H1 (cell line): ENCODE measurements around the gene HYAL1. TPM values are rescaled to one million over a fixed set of nuclear protein-coding genes. Genes with fewer than 3 reads are reported as not detected.

ENCODE experiments used
- ATF3 ChIP-seq: IDR thresholded peaks from 2 replicates; pipeline ENCODE4 v1.6.1; 2011; ENCODE audit warnings: low read depth, mild to moderate bottlenecking, low read length; ENCODE audit not compliant: insufficient read depth
- BRCA1 ChIP-seq: IDR thresholded peaks from 2 replicates; pipeline ENCODE4 v1.6.1; 2012; ENCODE audit warnings: low read depth, low read length, improper control_type of control experiment
- CHD7 ChIP-seq: fragments of 300-600 bp; sonication (generic); IDR thresholded peaks from 2 replicates; pipeline ENCODE4 v1.7.1; 2012; ENCODE audit warnings: low read length, moderate library complexity, mild to moderate bottlenecking, inconsistent platforms; ENCODE audit not compliant: insufficient replicate concordance
- CREB1 ChIP-seq: IDR thresholded peaks from 2 replicates; pipeline ENCODE4 v1.6.1; 2012; ENCODE audit warnings: inconsistent platforms
- CTBP2 ChIP-seq: IDR thresholded peaks from 2 replicates; pipeline ENCODE4 v1.7.0; 2011; ENCODE audit warnings: borderline replicate concordance, mild to moderate bottlenecking, moderate library complexity, mixed read lengths, low read length; ENCODE audit not compliant: insufficient read depth, insufficient read length
- FOSL1 ChIP-seq: IDR thresholded peaks from 2 replicates; pipeline ENCODE4 v1.6.1; 2011; ENCODE audit warnings: mild to moderate bottlenecking, low read depth, low read length, moderate library complexity; ENCODE audit not compliant: insufficient read depth
- HDAC2 ChIP-seq, 2 experiments: fragments of 300-600 bp in 1 of 2; sonication (generic) in 1 of 2; IDR thresholded peaks; 2 replicates each; pipeline ENCODE4 v1.6.1; 2011 to 2012; ENCODE audit warnings: low read depth in 2 of 2, low read length in 2 of 2, mild to moderate bottlenecking in 2 of 2, moderate library complexity in 2 of 2, borderline replicate concordance in 1 of 2, inconsistent platforms in 1 of 2
- PHF8 ChIP-seq: fragments of 200-600 bp; sonication (generic); conservative IDR thresholded peaks from 2 replicates; pipeline ENCODE4 v1.7.1; 2012; ENCODE audit warnings: low read depth, mild to moderate bottlenecking, inconsistent platforms, low read length, moderate library complexity
- POLR2A ChIP-seq, 2 experiments: IDR thresholded peaks; 1 replicate in 1 of 2; 2 replicates in 1 of 2; pipeline ENCODE4 v1.6.1; 2011; ENCODE audit warnings: low read depth in 2 of 2, low read length in 2 of 2, mild to moderate bottlenecking in 2 of 2; ENCODE audit errors: control extremely low read depth in 1 of 2
- RBBP5 ChIP-seq: IDR thresholded peaks from 2 replicates; pipeline ENCODE4 v1.7.1; 2012; ENCODE audit warnings: low read depth, mild to moderate bottlenecking, inconsistent platforms, low read length, moderate library complexity, borderline replicate concordance
- polyA plus RNA-seq, 7 experiments: library from polyadenylated mRNA; depleted of rRNA in 3 of 7; stranded (reverse) in 5 of 7; unstranded in 2 of 7; fragments of >200 nt in 5 of 7; fragments of 200-250 nt in 2 of 7; gene quantifications; 1 replicate in 5 of 7; 2 replicates in 1 of 7; 4 replicates in 1 of 7; pipeline versions ENCODE4 v1.2.1 to v1.2.3, GENCODE V29; 2011 to 2013; ENCODE audit warnings: missing spikeins in 2 of 7, mixed read lengths in 2 of 7
- total RNA-seq: library from RNA; stranded (reverse); fragmentation: NEBNext Ultra II Directional; extraction: Animal tissue kit (Norgen Biotek cat#: 25700); gene quantifications from 2 replicates; pipeline ENCODE4 v1.2.1, GENCODE V29; 2021

HYAL1 gene
- total and polyA plus RNA-seq, 2 of the 8 experiments (the other 6 are each of a cell fraction or from before 2014, with no cell fraction given), result 2.0 to 5.4 TPM

- no peak for TF ChIP-seq CHD7
- peak; percentile 80 for TF ChIP-seq CREB1
- no peak for TF ChIP-seq PHF8
- no peak for TF ChIP-seq ATF3
- no peak for TF ChIP-seq BRCA1
- no peak for TF ChIP-seq CTBP2
- TF ChIP-seq POLR2A (IDR thresholded peaks at IDR 0.05; ENCODE audit: control extremely low read depth in 1 of 2, low read depth in 2 of 2, low read length in 2 of 2), result no peak
- TF ChIP-seq RBBP5, result peak; percentile 75
- peak in 1 of 2 experiments; percentile 77; a peak in 1 of 4 replicates for TF ChIP-seq HDAC2 (IDR thresholded peaks at IDR 0.05; ENCODE audit: borderline replicate concordance in 1 of 2, low read depth in 2 of 2, low read length in 2 of 2)
- TF ChIP-seq FOSL1, result no peak
Observed at GRCh38 chr3:50264383-50264963, 38.9 kb downstream of the HYAL1 start (continued).
